Measurements from ENCODE around the gene CYP39A1.

DNA sequence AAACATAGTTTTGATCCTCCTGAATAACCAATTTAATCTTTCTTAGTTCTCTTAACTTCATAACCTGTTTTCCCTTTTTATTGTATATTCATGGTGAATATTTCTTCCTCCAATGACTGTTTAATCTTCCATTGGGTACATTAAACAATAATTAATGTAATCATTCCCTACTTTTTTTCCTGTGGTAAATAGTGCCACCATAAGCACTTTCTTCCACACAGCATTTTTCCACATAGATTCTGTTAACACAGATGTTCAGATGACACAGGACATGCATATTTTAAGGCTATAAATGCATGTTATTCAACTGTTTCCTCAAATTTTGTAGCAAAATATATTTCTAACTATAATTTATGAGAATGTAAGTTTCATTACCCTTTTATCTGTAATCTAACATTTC lies 61.9 kb downstream of the CYP39A1 start:
- TF ChIP-seq, protein P1, sequence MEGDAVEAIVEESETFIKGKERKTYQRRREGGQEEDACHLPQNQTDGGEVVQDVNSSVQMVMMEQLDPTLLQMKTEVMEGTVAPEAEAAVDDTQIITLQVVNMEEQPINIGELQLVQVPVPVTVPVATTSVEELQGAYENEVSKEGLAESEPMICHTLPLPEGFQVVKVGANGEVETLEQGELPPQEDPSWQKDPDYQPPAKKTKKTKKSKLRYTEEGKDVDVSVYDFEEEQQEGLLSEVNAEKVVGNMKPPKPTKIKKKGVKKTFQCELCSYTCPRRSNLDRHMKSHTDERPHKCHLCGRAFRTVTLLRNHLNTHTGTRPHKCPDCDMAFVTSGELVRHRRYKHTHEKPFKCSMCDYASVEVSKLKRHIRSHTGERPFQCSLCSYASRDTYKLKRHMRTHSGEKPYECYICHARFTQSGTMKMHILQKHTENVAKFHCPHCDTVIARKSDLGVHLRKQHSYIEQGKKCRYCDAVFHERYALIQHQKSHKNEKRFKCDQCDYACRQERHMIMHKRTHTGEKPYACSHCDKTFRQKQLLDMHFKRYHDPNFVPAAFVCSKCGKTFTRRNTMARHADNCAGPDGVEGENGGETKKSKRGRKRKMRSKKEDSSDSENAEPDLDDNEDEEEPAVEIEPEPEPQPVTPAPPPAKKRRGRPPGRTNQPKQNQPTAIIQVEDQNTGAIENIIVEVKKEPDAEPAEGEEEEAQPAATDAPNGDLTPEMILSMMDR (IDR thresholded peaks at IDR 0.05), result no peak
- TF ChIP-seq POLR2AphosphoS5 (IDR thresholded peaks at IDR 0.05) (no peak), POLR2A (IDR thresholded peaks at IDR 0.05) (no peak)

All from stomach (tissue), 4 donors.